Measurements from ENCODE around the gene AP4E1.
"Not testable (repeated sequence)": the region's sequence is repeated elsewhere in the genome, so short reads cannot be mapped to it uniquely, and the experiment has no call there.

Gene AP4E1

GRCh38 chr15:50881121-50882048 is 27.1 kb upstream of the AP4E1 start:
- Mint-ChIP-seq H3K9me3 (no peaks in the 10 kb centered on the region), H3K27ac (peak overlapping the region; percentile 99), H3K4me3 (peak overlapping the region; percentile 61), H3K36me3 (peaks cover 6% of the 10 kb centered on the region), H3K4me1 (peaks cover 95% of the 10 kb centered on the region)
- DNase-seq (ENCODE audit: low spot score in 2 of 2) = peak in 1 of 2 donors; percentile 60
- no peak for ATAC-seq

GRCh38 chr15:50883903-50884302 is 24.6 kb upstream of the AP4E1 start:
- Mint-ChIP-seq H3K9me3 (no peaks in the 10 kb centered on the region), H3K4me3 (peak overlapping the region; percentile 72), H3K36me3 (peaks cover 6% of the 10 kb centered on the region), H3K4me1 (peaks cover 71% of the 10 kb centered on the region), H3K27ac (no peak overlapping the region)
- ATAC-seq (no peak), DNase-seq (ENCODE audit: low spot score in 2 of 2) (no peak)

- Mint-ChIP-seq H3K27ac (peak overlapping the region; percentile 96), H3K36me3 (peaks cover 6% of the 10 kb centered on the region), H3K4me1 (peaks cover 65% of the 10 kb centered on the region), H3K4me3 (peak overlapping the region; percentile 72), H3K9me3 (no peaks in the 10 kb centered on the region)
- DNase-seq (ENCODE audit: low spot score in 2 of 2) (no peak), ATAC-seq (no peak)
These were observed 23.9 kb upstream of the AP4E1 start for GRCh38 chr15:50884540-50884939.

GRCh38 chr15:50886139-50886467 is 22.4 kb upstream of the AP4E1 start:
- Mint-ChIP-seq H3K4me1 (peaks cover 49% of the 10 kb centered on the region), H3K4me3 (peak overlapping the region; percentile 72)

GRCh38 chr15:50886611-50887345 is 21.7 kb upstream of the AP4E1 start:
- ATAC-seq (no peak), DNase-seq (ENCODE audit: low spot score in 2 of 2) (no peak)
- Mint-ChIP-seq H3K4me3 (peak overlapping the region; percentile 72), H3K9me3 (peaks cover 5% of the 10 kb centered on the region), H3K4me1 (peaks cover 42% of the 10 kb centered on the region), H3K27ac (peak overlapping the region; percentile 96), H3K36me3 (no peaks in the 10 kb centered on the region)

More at GRCh38 chr15:50886139-50886467, 22.4 kb upstream of the AP4E1 start:
- no peaks in the 10 kb centered on the region for H3K36me3 Mint-ChIP-seq
- DNase-seq (ENCODE audit: low spot score in 2 of 2) (no peak), ATAC-seq (no peak)
- H3K27ac Mint-ChIP-seq = peak overlapping the region; percentile 96
- H3K9me3 Mint-ChIP-seq = peaks cover 2% of the 10 kb centered on the region

GRCh38 chr15:50888054-50888453 is 20.4 kb upstream of the AP4E1 start:
- no peak for ATAC-seq
- Mint-ChIP-seq H3K27ac (peak overlapping the region; percentile 34), H3K4me3 (no peak overlapping the region), H3K36me3 (no peaks in the 10 kb centered on the region), H3K9me3 (peaks cover 6% of the 10 kb centered on the region), H3K4me1 (peaks cover 34% of the 10 kb centered on the region)
- no peak for DNase-seq (ENCODE audit: low spot score in 2 of 2)

GRCh38 chr15:50889589-50889988 is 18.9 kb upstream of the AP4E1 start:
- H3K36me3 Mint-ChIP-seq = no peaks in the 10 kb centered on the region
- H3K4me3 Mint-ChIP-seq = no peak overlapping the region
- peaks cover 20% of the 10 kb centered on the region for H3K4me1 Mint-ChIP-seq
- DNase-seq (ENCODE audit: low spot score in 2 of 2) (no peak), ATAC-seq (no peak)
- no peak overlapping the region for H3K27ac Mint-ChIP-seq
- H3K9me3 Mint-ChIP-seq = peaks cover 14% of the 10 kb centered on the region

GRCh38 chr15:50890751-50891150 is 17.7 kb upstream of the AP4E1 start:
- ATAC-seq = no peak
- no peak overlapping the region for H3K4me3 Mint-ChIP-seq
- no peaks in the 10 kb centered on the region for H3K36me3 Mint-ChIP-seq
- H3K9me3 Mint-ChIP-seq = peaks cover 14% of the 10 kb centered on the region
- DNase-seq (ENCODE audit: low spot score in 2 of 2) = no peak
- peaks cover 8% of the 10 kb centered on the region for H3K4me1 Mint-ChIP-seq
- no peak overlapping the region for H3K27ac Mint-ChIP-seq

GRCh38 chr15:50891159-50891558 is 17.3 kb upstream of the AP4E1 start:
- Mint-ChIP-seq H3K4me3 (no peak overlapping the region), H3K27ac (no peak overlapping the region), H3K36me3 (no peaks in the 10 kb centered on the region), H3K9me3 (peaks cover 14% of the 10 kb centered on the region), H3K4me1 (peaks cover 4% of the 10 kb centered on the region)
- DNase-seq (ENCODE audit: low spot score in 2 of 2) (no peak), ATAC-seq (no peak)

- Mint-ChIP-seq H3K36me3 (no peaks in the 10 kb centered on the region), H3K4me3 (no peak overlapping the region), H3K9me3 (peaks cover 14% of the 10 kb centered on the region), H3K4me1 (peaks cover 9% of the 10 kb centered on the region), H3K27ac (no peak overlapping the region)
- no peak for ATAC-seq
- no peak for DNase-seq (ENCODE audit: low spot score in 2 of 2)
These were observed 14.5 kb upstream of the AP4E1 start for GRCh38 chr15:50893976-50894375.

GRCh38 chr15:50901390-50901789 is 7.1 kb upstream of the AP4E1 start:
- not testable (repeated sequence) for H3K27ac Mint-ChIP-seq; H3K4me3 Mint-ChIP-seq; H3K9me3 Mint-ChIP-seq; DNase-seq (ENCODE audit: low spot score in 2 of 2); H3K36me3 Mint-ChIP-seq; ATAC-seq
- peaks cover 15% of the 10 kb centered on the region for H3K4me1 Mint-ChIP-seq

GRCh38 chr15:50904211-50904610 is 4.3 kb upstream of the AP4E1 start:
- H3K4me3 Mint-ChIP-seq = no peak overlapping the region
- ATAC-seq = no peak

GRCh38 chr15:50905055-50905454 is 3.4 kb upstream of the AP4E1 start:
- no peak overlapping the region for H3K27ac Mint-ChIP-seq
- ATAC-seq (no peak), DNase-seq (ENCODE audit: low spot score in 2 of 2) (no peak)
- no peaks in the 10 kb centered on the region for H3K9me3 Mint-ChIP-seq
- H3K4me1 Mint-ChIP-seq = peaks cover 14% of the 10 kb centered on the region
- H3K4me3 Mint-ChIP-seq = no peak overlapping the region
- H3K36me3 Mint-ChIP-seq = peaks cover 22% of the 10 kb centered on the region

More at GRCh38 chr15:50904211-50904610, 4.3 kb upstream of the AP4E1 start:
- no peak overlapping the region for H3K27ac Mint-ChIP-seq
- H3K9me3 Mint-ChIP-seq = no peaks in the 10 kb centered on the region
- H3K4me1 Mint-ChIP-seq = peaks cover 11% of the 10 kb centered on the region
- H3K36me3 Mint-ChIP-seq = peaks cover 20% of the 10 kb centered on the region
- no peak for DNase-seq (ENCODE audit: low spot score in 2 of 2)

- peak overlapping the region; percentile 84 for H3K4me3 Mint-ChIP-seq
- peak; percentile 87 for ATAC-seq
- H3K36me3 Mint-ChIP-seq = peaks cover 42% of the 10 kb centered on the region
- DNase-seq (ENCODE audit: low spot score in 2 of 2) = peak; percentile 51 to 87
- H3K9me3 Mint-ChIP-seq = no peaks in the 10 kb centered on the region
- peak overlapping the region; percentile 98 for H3K27ac Mint-ChIP-seq
- peaks cover 27% of the 10 kb centered on the region for H3K4me1 Mint-ChIP-seq
These were observed 1.4 kb upstream of the AP4E1 start for GRCh38 chr15:50906954-50907600.

- peak; percentile 63 for ATAC-seq
- Mint-ChIP-seq H3K27ac (peak overlapping the region; percentile 98), H3K4me1 (peaks cover 23% of the 10 kb centered on the region), H3K9me3 (no peaks in the 10 kb centered on the region), H3K4me3 (peak overlapping the region; percentile 84), H3K36me3 (peaks cover 49% of the 10 kb centered on the region)
- DNase-seq (ENCODE audit: low spot score in 2 of 2) = peak; percentile 42 to 80
These were observed 778 bp upstream of the AP4E1 start for GRCh38 chr15:50907601-50908208.
